Neuronal stem cell (in vitro differentiated cells): Measurements from ENCODE around the gene POU6F1.
A peak's percentile ranks its signal among the peaks of the same experiment; 100 is the strongest.

Source experiments
- DNase-seq: peaks from one replicate; pipeline ENCODE4 v3.0.0-alpha.2; 2013; ENCODE audit warnings: low spot score
- H2AFZ ChIP-seq: one replicate; pipeline ENCODE4 v1.6.1; 2013; ENCODE audit warnings: mild to moderate bottlenecking, low read length, inconsistent platforms
- H2AK5ac ChIP-seq: 2 replicates; pipeline ENCODE4 v1.6.1; 2013; ENCODE audit warnings: low read depth, mild to moderate bottlenecking, inconsistent platforms, low read length, moderate library complexity, mixed read lengths
- H2BK120ac ChIP-seq: 2 replicates; pipeline ENCODE4 v1.6.1; 2013; ENCODE audit warnings: low read depth, mild to moderate bottlenecking, inconsistent platforms, low read length, moderate library complexity, mixed read lengths
- H2BK12ac ChIP-seq: one replicate; pipeline ENCODE4 v1.6.1; 2013; ENCODE audit warnings: low read length, inconsistent platforms
- H2BK15ac ChIP-seq: 2 replicates; pipeline ENCODE4 v1.6.1; 2013; ENCODE audit warnings: mild to moderate bottlenecking, low read length, inconsistent platforms, mixed read lengths
- H2BK5ac ChIP-seq: one replicate; pipeline ENCODE4 v1.6.1; 2013; ENCODE audit warnings: inconsistent platforms, mild to moderate bottlenecking, low read length, moderate library complexity
- H3K14ac ChIP-seq: one replicate; pipeline ENCODE4 v1.6.1; 2013; ENCODE audit warnings: low read length, inconsistent platforms
- H3K18ac ChIP-seq: 2 replicates; pipeline ENCODE4 v1.6.1; 2013; ENCODE audit warnings: low read length, inconsistent platforms
- H3K23ac ChIP-seq: 2 replicates; pipeline ENCODE4 v1.6.1; 2013; ENCODE audit warnings: low read depth, mild to moderate bottlenecking, mixed read lengths, low read length, inconsistent platforms; ENCODE audit not compliant: poor library complexity
- H3K27ac ChIP-seq: replicated peaks from 3 replicates; pipeline ENCODE4 v1.5.1; 2013; ENCODE audit warnings: low read length, inconsistent platforms
- H3K27me3 ChIP-seq, 3 experiments: 2 replicates each; pipeline ENCODE4 v1.6.1; 2013; ENCODE audit warnings: low read length in 3 of 3, mild to moderate bottlenecking in 2 of 3, inconsistent platforms in 1 of 3, low read depth in 1 of 3, mixed read lengths in 1 of 3, moderate library complexity in 1 of 3; ENCODE audit not compliant: control insufficient read depth in 3 of 3, insufficient read depth in 3 of 3
- H3K36me3 ChIP-seq, 2 donors: replicated peaks in 1 of 2; 2 replicates each; pipeline ENCODE4 v1.6.1; 2013; ENCODE audit warnings: low read length in 2 of 2; ENCODE audit not compliant: control insufficient read depth in 2 of 2, insufficient read depth in 2 of 2
- H3K4ac ChIP-seq: 2 replicates; pipeline ENCODE4 v1.6.1; 2013; ENCODE audit warnings: inconsistent platforms, mild to moderate bottlenecking, low read length, moderate library complexity
- H3K4me1 ChIP-seq, 2 donors: 1 replicate in 1 of 2; 2 replicates in 1 of 2; pipeline ENCODE4 v1.6.1; 2013; ENCODE audit warnings: low read length in 2 of 2, low read depth in 1 of 2; ENCODE audit not compliant: control insufficient read depth in 2 of 2, insufficient read depth in 1 of 2
- H3K4me2 ChIP-seq: one replicate; pipeline ENCODE4 v1.6.1; 2013; ENCODE audit warnings: mild to moderate bottlenecking, low read length, inconsistent platforms; ENCODE audit not compliant: insufficient read depth, poor library complexity, severe bottlenecking
- H3K4me3 ChIP-seq, 2 donors: 2 replicates each; pipeline ENCODE4 v1.5.1; 2013; ENCODE audit warnings: low read length in 2 of 2, mild to moderate bottlenecking in 2 of 2, inconsistent platforms in 1 of 2, moderate library complexity in 1 of 2
- H3K79me1 ChIP-seq: one replicate; pipeline ENCODE4 v1.6.1; 2013; ENCODE audit warnings: low read depth, mild to moderate bottlenecking, inconsistent platforms, low read length, moderate library complexity
- H3K9ac ChIP-seq: one replicate; pipeline ENCODE4 v1.6.1; 2013; ENCODE audit warnings: mild to moderate bottlenecking, low read depth, low read length, inconsistent platforms; ENCODE audit not compliant: poor library complexity
- H3K9me3 ChIP-seq, 2 donors: replicated peaks in 1 of 2; 2 replicates each; pipeline versions ENCODE3 to v1.6.1; 2013; ENCODE audit warnings: low read length in 2 of 2, mild to moderate bottlenecking in 2 of 2, inconsistent platforms in 1 of 2, low read depth in 1 of 2, mixed read lengths in 1 of 2, moderate library complexity in 1 of 2; ENCODE audit not compliant: control insufficient read depth in 2 of 2, insufficient read depth in 1 of 2
- H4K8ac ChIP-seq: one replicate; pipeline ENCODE4 v1.6.1; 2013; ENCODE audit warnings: low read depth, mild to moderate bottlenecking, inconsistent platforms, low read length, moderate library complexity
- H4K91ac ChIP-seq: one replicate; pipeline ENCODE4 v1.6.1; 2013; ENCODE audit warnings: low read length, low read depth, mild to moderate bottlenecking, inconsistent platforms; ENCODE audit not compliant: poor library complexity
- WGBS, 2 donors: extraction: QIAGEN DNeasy Blood & Tissue Kit; methylation state at CpG; one replicate each; pipeline ENCODE4 v1.1.7; 2013; ENCODE audit warnings: missing lambda C conversion rate in 2 of 2, mixed read lengths in 1 of 2; ENCODE audit not compliant: insufficient read length in 2 of 2, insufficient replicate concordance in 1 of 2; ENCODE audit errors: extremely low coverage in 2 of 2; 5-methylcytosine and 5-hydroxymethylcytosine counted together

The POU6F1 gene

GRCh38 chr12:51183816-51184215, 34.0 kb downstream of the POU6F1 start:
- Histone ChIP-seq H3K23ac (no peak overlapping the region), H2BK5ac (no peak overlapping the region), H3K4me3 (no peak overlapping the region), H3K27ac (no peak overlapping the region), H3K4me1 (peaks cover 12 to 14% of the 10 kb centered on the region in 2 donors), H2AK5ac (no peak overlapping the region), H3K4ac (no peak overlapping the region), H3K9me3 (no peaks in the 10 kb centered on the region), H2BK15ac (no peak overlapping the region), H4K8ac (no peak overlapping the region), H3K4me2 (no peak overlapping the region), H3K36me3 (no peaks in the 10 kb centered on the region), H2BK12ac (no peak overlapping the region), H3K27me3 (no peaks in the 10 kb centered on the region), H3K14ac (no peak overlapping the region), H2AFZ (peak overlapping the region; percentile 81), H3K79me1 (no peaks in the 10 kb centered on the region), H3K9ac (no peak overlapping the region), H4K91ac (no peak overlapping the region), H2BK120ac (no peak overlapping the region), H3K18ac (no peak overlapping the region)
- DNase-seq, result no peak
- no CpG with 5 or more reads among the region's 3 CpGs for WGBS, 2 donors

DNA sequence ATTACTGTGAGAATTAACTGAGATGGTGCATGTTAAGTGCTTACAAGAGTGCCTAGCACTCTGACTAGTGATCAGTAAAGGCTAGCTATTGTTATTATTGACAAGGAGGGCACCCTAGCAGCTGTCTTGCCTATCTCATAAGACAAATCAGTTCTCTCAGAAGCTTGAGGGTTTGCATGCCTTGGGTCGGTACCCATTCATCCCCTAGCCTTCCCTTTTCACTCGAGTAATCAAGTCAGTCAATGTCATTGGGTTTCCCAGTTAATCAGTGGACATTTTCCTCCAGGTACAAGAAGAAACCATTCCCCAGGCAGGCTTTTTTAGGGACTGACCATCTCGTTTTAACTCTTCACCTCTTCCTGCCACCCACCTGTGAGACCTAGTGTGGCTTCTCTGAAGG, 34.5 kb downstream of the POU6F1 start:
- Histone ChIP-seq H3K27ac (no peak overlapping the region), H3K14ac (no peak overlapping the region), H3K36me3 (no peaks in the 10 kb centered on the region), H3K4me1 (peaks cover 10 to 14% of the 10 kb centered on the region in 2 donors), H3K27me3 (no peaks in the 10 kb centered on the region), H3K4me2 (no peak overlapping the region), H3K79me1 (no peaks in the 10 kb centered on the region), H2BK15ac (no peak overlapping the region), H4K8ac (no peak overlapping the region), H3K18ac (no peak overlapping the region), H3K9me3 (no peaks in the 10 kb centered on the region), H4K91ac (no peak overlapping the region), H2BK12ac (no peak overlapping the region), H3K4ac (no peak overlapping the region), H2BK120ac (no peak overlapping the region), H3K9ac (no peak overlapping the region), H2AFZ (peak overlapping the region; percentile 81), H2AK5ac (no peak overlapping the region), H2BK5ac (no peak overlapping the region), H3K23ac (no peak overlapping the region), H3K4me3 (no peak overlapping the region)
- WGBS, 2 donors, result no CpG with 5 or more reads among the region's 3 CpGs
- DNase-seq, result no peak

- Histone ChIP-seq H3K4ac (no peak overlapping the region), H3K9ac (no peak overlapping the region), H3K4me3 (no peak overlapping the region), H2BK5ac (no peak overlapping the region), H3K23ac (no peak overlapping the region), H3K27me3 (no peaks in the 10 kb centered on the region), H3K4me2 (no peak overlapping the region), H2BK15ac (no peak overlapping the region), H2BK12ac (no peak overlapping the region), H3K36me3 (no peaks in the 10 kb centered on the region), H3K9me3 (no peaks in the 10 kb centered on the region), H2BK120ac (no peak overlapping the region), H4K91ac (no peak overlapping the region), H3K4me1 (peaks cover 3 to 5% of the 10 kb centered on the region in 2 donors), H3K18ac (no peak overlapping the region), H3K79me1 (no peaks in the 10 kb centered on the region), H2AK5ac (no peak overlapping the region), H3K14ac (no peak overlapping the region), H3K27ac (no peak overlapping the region), H2AFZ (no peak overlapping the region), H4K8ac (no peak overlapping the region)
- no CpG with 5 or more reads among the region's 5 CpGs for whole genome bisulfite sequencing, 2 donors
- DNase-seq, result no peak
These were observed 36.3 kb downstream of the POU6F1 start for GRCh38 chr12:51181558-51181957.

GRCh38 chr12:51177897-51178296, 40.0 kb downstream of the POU6F1 start:
- no peak for DNase-seq
- no peak overlapping the region for H3K18ac ChIP-seq
- H2BK15ac ChIP-seq, result no peak overlapping the region
- no peaks in the 10 kb centered on the region for H3K27me3 ChIP-seq
- H3K14ac ChIP-seq, result no peak overlapping the region
- no peak overlapping the region for H2BK5ac ChIP-seq
- no peaks in the 10 kb centered on the region for H3K79me1 ChIP-seq
- H2AFZ ChIP-seq, result no peak overlapping the region
- no peak overlapping the region for H2AK5ac ChIP-seq
- H3K36me3 ChIP-seq, result no peaks in the 10 kb centered on the region
- no peak overlapping the region for H4K8ac ChIP-seq
- no peak overlapping the region for H3K9ac ChIP-seq
- WGBS, 2 donors, result no CpG with 5 or more reads among the region's 2 CpGs
- no peak overlapping the region for H2BK120ac ChIP-seq
- peaks cover 0 to 2% of the 10 kb centered on the region in 2 donors for H3K4me1 ChIP-seq
- no peaks in the 10 kb centered on the region for H3K9me3 ChIP-seq
- H2BK12ac ChIP-seq, result no peak overlapping the region
- no peak overlapping the region for H3K4me3 ChIP-seq
- no peak overlapping the region for H3K4me2 ChIP-seq
- no peak overlapping the region for H4K91ac ChIP-seq
- H3K23ac ChIP-seq, result no peak overlapping the region
- H3K27ac ChIP-seq, result no peak overlapping the region
- H3K4ac ChIP-seq, result no peak overlapping the region
